ENCODE data around the gene TMEM260.

GRCh38 chr14:56555921-56556570 is 23.6 kb upstream of the TMEM260 start:
- TF ChIP-seq CTCF (IDR thresholded peaks at IDR 0.05), result no peak
- TF ChIP-seq POLR2A (IDR thresholded peaks at IDR 0.05), result no peak
- no peak for TF ChIP-seq EP300 (IDR thresholded peaks at IDR 0.05)
- no peak for TF ChIP-seq POLR2AphosphoS5 (IDR thresholded peaks at IDR 0.05)
